WTC11 (cell line): ENCODE measurements around the gene IFITM5.

Experiments
- ATF1 ChIP-seq: sonication (generic); formaldehyde crosslinking; IDR thresholded peaks from 2 replicates; pipeline ENCODE4 v1.8.1; 2023; ENCODE audit warnings: mild to moderate bottlenecking, moderate library complexity, missing genetic modification reagents
- CBFB ChIP-seq: sonication (generic); formaldehyde crosslinking; IDR thresholded peaks from 2 replicates; pipeline ENCODE4 v1.8.1; 2022; ENCODE audit warnings: mild to moderate bottlenecking, low read depth, missing genetic modification reagents
- ESRRA ChIP-seq: sonication (generic); formaldehyde crosslinking; IDR thresholded peaks from 2 replicates; pipeline ENCODE4 v1.8.1; 2022; ENCODE audit warnings: mild to moderate bottlenecking, missing genetic modification reagents, borderline replicate concordance
- HMGA2 ChIP-seq: fragments of 250-450 bp; sonication (Bioruptor Pico); IDR thresholded peaks from 2 replicates; pipeline ENCODE4 v1.4.0; 2021; ENCODE audit warnings: mild to moderate bottlenecking, moderate library complexity
- NR1H2 ChIP-seq: sonication (generic); formaldehyde crosslinking; IDR thresholded peaks from 2 replicates; pipeline ENCODE4 v1.9.0; 2021; ENCODE audit warnings: mild to moderate bottlenecking, moderate library complexity, missing genetic modification reagents
- SP1 ChIP-seq: sonication (generic); formaldehyde crosslinking; conservative IDR thresholded peaks from 2 replicates; pipeline ENCODE4 v1.8.1; 2022; ENCODE audit warnings: missing genetic modification reagents
- TF ChIP-seq, protein P1 (sequence below): fragments of 200-600 bp; IDR thresholded peaks from 2 replicates; pipeline ENCODE4 v1.8.0; 2022; ENCODE audit warnings: antibody characterized with exemption

DNA sequence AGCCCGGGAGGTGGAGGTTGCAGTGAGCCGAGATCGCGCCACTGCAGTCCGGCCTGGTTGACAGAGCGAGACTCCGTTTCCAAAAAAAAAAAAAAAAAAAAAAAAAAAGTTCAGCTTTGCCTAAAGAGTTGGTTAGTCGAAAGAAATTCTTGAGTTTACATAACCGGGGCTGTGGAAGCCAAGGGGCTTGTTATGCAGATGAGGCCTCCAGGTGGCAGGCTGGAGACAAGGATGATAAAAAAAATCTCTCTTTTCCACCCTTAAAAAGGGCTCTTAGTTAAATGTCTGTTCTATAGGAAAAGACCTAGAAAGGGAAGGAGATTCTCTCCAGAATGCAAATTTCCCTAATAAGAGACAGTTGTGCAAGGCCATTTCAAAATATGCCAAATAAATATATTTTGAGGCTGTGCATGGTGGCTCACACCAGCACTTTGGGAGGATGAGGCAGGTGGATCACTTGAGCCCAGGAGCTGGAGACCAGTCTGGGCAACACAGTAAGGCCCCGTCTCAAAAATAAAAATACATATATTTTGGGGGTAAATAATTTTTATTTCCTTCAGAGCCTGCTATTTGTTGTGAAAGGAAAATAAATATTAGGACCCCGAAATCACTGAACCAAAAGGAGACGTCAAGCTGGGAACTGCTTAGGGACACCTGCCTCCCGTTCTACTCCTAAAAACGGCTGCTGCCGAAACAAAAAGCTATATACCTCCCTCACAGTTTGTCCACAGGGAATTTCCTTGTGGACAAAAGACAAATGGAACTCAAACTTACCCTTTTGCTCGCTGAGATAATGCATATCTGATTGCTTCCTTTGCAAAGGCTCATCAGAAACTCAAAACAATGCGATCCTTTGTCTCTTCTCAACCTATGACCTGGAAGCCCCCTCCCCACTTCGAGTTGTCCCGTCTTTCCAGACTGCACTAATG lies 5.9 kb upstream of the IFITM5 start:
- TF ChIP-seq, protein P1, sequence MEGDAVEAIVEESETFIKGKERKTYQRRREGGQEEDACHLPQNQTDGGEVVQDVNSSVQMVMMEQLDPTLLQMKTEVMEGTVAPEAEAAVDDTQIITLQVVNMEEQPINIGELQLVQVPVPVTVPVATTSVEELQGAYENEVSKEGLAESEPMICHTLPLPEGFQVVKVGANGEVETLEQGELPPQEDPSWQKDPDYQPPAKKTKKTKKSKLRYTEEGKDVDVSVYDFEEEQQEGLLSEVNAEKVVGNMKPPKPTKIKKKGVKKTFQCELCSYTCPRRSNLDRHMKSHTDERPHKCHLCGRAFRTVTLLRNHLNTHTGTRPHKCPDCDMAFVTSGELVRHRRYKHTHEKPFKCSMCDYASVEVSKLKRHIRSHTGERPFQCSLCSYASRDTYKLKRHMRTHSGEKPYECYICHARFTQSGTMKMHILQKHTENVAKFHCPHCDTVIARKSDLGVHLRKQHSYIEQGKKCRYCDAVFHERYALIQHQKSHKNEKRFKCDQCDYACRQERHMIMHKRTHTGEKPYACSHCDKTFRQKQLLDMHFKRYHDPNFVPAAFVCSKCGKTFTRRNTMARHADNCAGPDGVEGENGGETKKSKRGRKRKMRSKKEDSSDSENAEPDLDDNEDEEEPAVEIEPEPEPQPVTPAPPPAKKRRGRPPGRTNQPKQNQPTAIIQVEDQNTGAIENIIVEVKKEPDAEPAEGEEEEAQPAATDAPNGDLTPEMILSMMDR = peak; percentile 34
- no peak for TF ChIP-seq NR1H2 (CRISPR knock-in tag)
- no peak for TF ChIP-seq ATF1 (CRISPR knock-in tag)
- TF ChIP-seq ESRRA = no peak
- no peak for TF ChIP-seq SP1
- TF ChIP-seq HMGA2 = no peak
- TF ChIP-seq CBFB (CRISPR knock-in tag) = no peak
